Measurements from ENCODE around the gene C22orf39. TPM values are rescaled to one million over a fixed set of nuclear protein-coding genes. Genes with fewer than 3 reads are reported as not detected.
A peak's percentile ranks its signal among the peaks of the same experiment; 100 is the strongest.

The C22orf39 gene, protein sequence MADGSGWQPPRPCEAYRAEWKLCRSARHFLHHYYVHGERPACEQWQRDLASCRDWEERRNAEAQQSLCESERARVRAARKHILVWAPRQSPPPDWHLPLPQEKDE
- total RNA-seq, result 14.8 and 15.0 TPM in 2 replicates

DNA sequence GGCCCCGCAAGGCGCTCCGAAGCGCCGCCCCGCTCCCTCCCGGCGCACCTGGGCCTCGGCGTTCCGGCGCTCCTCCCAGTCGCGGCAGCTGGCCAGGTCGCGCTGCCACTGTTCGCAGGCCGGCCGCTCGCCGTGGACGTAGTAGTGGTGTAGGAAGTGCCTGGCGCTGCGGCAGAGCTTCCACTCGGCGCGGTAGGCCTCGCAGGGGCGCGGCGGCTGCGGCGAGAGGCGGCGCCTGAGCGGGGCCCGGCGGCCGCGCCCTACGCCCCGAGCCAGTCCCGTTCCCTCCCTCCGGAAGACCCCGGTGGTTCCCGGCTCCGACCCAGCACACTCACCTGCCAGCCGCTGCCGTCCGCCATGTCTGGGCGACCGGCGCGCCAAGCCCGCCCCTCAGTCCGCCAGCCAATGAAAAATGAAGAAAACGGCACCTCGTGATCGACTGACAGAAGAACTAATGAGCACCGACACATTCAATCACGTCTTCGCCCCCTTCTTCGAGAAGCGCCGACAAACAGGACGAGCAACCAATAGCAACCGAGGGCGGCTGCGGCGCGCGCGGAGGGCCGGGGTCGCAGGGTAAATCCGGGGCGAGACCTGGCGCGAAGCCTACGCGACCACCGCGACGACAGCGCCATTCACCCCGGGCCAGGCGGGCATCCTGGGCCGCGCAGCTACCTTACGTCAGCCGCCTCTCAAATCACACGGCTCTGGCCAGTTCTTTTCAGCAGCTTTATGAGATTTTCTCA, at the start of gene C22orf39:
Gene C22orf39, minus strand, starts transcription at position 382 of the 746 bp plus-strand sequence. Its CDS starts 23 bp downstream, at position 359.
- H3K79me2 ChIP-seq (ENCODE audit: insufficient read depth, low read length), result peaks cover 48% of the 10 kb centered on the region
- H4K20me1 ChIP-seq (ENCODE audit: insufficient read depth, low read length), result peaks cover 9% of the 10 kb centered on the region
- H3K27me3 ChIP-seq (ENCODE audit: insufficient read depth, low read length), result no peaks in the 10 kb centered on the region
- H3K36me3 ChIP-seq (ENCODE audit: insufficient read depth, low read length), result peaks cover 41% of the 10 kb centered on the region
- H3K4me1 ChIP-seq (ENCODE audit: insufficient read depth, low read length), result peaks cover 13% of the 10 kb centered on the region
- no peaks in the 10 kb centered on the region for H3K9me3 ChIP-seq (ENCODE audit: low read depth, low read length)
- H3K27ac ChIP-seq (ENCODE audit: low read depth, low read length), result peak within 1 kb of the TSS; percentile 87
- H3K4me3 ChIP-seq (ENCODE audit: insufficient read depth, low read length), result peak within 1 kb of the TSS; percentile 91
- peak within 1 kb of the TSS; percentile 90 for H2AFZ ChIP-seq (ENCODE audit: low read length)
- H3K4me2 ChIP-seq (ENCODE audit: insufficient read depth, low read length), result peak within 1 kb of the TSS; percentile 99
- DNase-seq (ENCODE audit: insufficient read length, low spot score, missing footprints), result peak; percentile 99
- TF ChIP-seq CTCF (IDR thresholded peaks at IDR 0.05; ENCODE audit: extremely low read depth, low read depth, low read length), result no peak

- DNase-seq (ENCODE audit: insufficient read length, low spot score, missing footprints), result peak; percentile 88
- peak overlapping the region; percentile 10 for H3K4me3 ChIP-seq (ENCODE audit: insufficient read depth, low read length)
- TF ChIP-seq CTCF (IDR thresholded peaks at IDR 0.05; ENCODE audit: extremely low read depth, low read depth, low read length), result no peak
- no peaks in the 10 kb centered on the region for H3K36me3 ChIP-seq (ENCODE audit: insufficient read depth, low read length)
- H3K79me2 ChIP-seq (ENCODE audit: insufficient read depth, low read length), result no peaks in the 10 kb centered on the region
- H3K4me2 ChIP-seq (ENCODE audit: insufficient read depth, low read length), result peak overlapping the region; percentile 59
- peak overlapping the region; percentile 98 for H2AFZ ChIP-seq (ENCODE audit: low read length)
- H3K27me3 ChIP-seq (ENCODE audit: insufficient read depth, low read length), result no peaks in the 10 kb centered on the region
- H4K20me1 ChIP-seq (ENCODE audit: insufficient read depth, low read length), result no peaks in the 10 kb centered on the region
- no peaks in the 10 kb centered on the region for H3K9me3 ChIP-seq (ENCODE audit: low read depth, low read length)
- peaks cover 10% of the 10 kb centered on the region for H3K4me1 ChIP-seq (ENCODE audit: insufficient read depth, low read length)
- peak overlapping the region; percentile 85 for H3K27ac ChIP-seq (ENCODE audit: low read depth, low read length)
These were observed 49.7 kb upstream of the C22orf39 start for GRCh38 chr22:19497245-19497644.

DNA sequence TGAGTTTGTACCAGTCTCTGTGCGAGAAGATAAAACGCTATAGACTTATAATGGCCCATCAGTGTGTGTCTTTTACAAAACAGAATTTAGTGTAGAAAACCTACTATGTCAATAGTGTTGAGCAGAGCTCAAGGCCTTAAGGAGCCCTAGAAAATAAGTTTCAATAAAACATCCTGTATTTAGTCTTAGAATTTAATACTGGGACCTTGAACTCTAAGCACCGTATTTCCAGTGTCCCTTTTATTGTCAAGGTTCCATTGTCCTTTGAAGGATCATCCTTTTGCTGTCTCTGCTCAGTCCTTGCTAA, 48.8 kb upstream of the C22orf39 start:
- Histone ChIP-seq H3K4me1 (ENCODE audit: insufficient read depth, low read length) (peaks cover 10% of the 10 kb centered on the region), H3K36me3 (ENCODE audit: insufficient read depth, low read length) (no peaks in the 10 kb centered on the region)

More for the DNA sequence above, 48.8 kb upstream of the C22orf39 start:
- H4K20me1 ChIP-seq (ENCODE audit: insufficient read depth, low read length), result no peaks in the 10 kb centered on the region
- H2AFZ ChIP-seq (ENCODE audit: low read length), result no peak overlapping the region
- no peaks in the 10 kb centered on the region for H3K79me2 ChIP-seq (ENCODE audit: insufficient read depth, low read length)
- H3K4me3 ChIP-seq (ENCODE audit: insufficient read depth, low read length), result no peak overlapping the region
- H3K27me3 ChIP-seq (ENCODE audit: insufficient read depth, low read length), result no peaks in the 10 kb centered on the region
- no peak for DNase-seq (ENCODE audit: insufficient read length, low spot score, missing footprints)
- H3K9me3 ChIP-seq (ENCODE audit: low read depth, low read length), result no peaks in the 10 kb centered on the region
- TF ChIP-seq CTCF (IDR thresholded peaks at IDR 0.05; ENCODE audit: extremely low read depth, low read depth, low read length), result no peak
- H3K27ac ChIP-seq (ENCODE audit: low read depth, low read length), result peak overlapping the region; percentile 85
- no peak overlapping the region for H3K4me2 ChIP-seq (ENCODE audit: insufficient read depth, low read length)
